ENCODE results near the gene CRELD2.

CRELD2 gene

GRCh38 chr22:49913446-49913845 lies 5.0 kb upstream of the CRELD2 start:
- DNase-seq, result no peak

- DNase-seq, result no peak
Observed at GRCh38 chr22:49914256-49914655, 4.2 kb upstream of the CRELD2 start.

GRCh38 chr22:49915610-49916009 lies 2.8 kb upstream of the CRELD2 start:
- DNase-seq, result no peak

GRCh38 chr22:49916831-49917230 lies 1.6 kb upstream of the CRELD2 start:
- no peak for DNase-seq

- DNase-seq, result no peak
Observed at GRCh38 chr22:49918911-49919881, 762 bp downstream of the CRELD2 start.

- DNase-seq, result no peak
Observed at GRCh38 chr22:49920859-49921258, 2.4 kb downstream of the CRELD2 start.

GRCh38 chr22:49921508-49922278 lies 3.3 kb downstream of the CRELD2 start:
- DNase-seq, result no peak

GRCh38 chr22:49922484-49922883 lies 4.0 kb downstream of the CRELD2 start:
- DNase-seq, result no peak

- DNase-seq, result no peak
Observed at GRCh38 chr22:49922926-49923325, 4.5 kb downstream of the CRELD2 start.

GRCh38 chr22:49923445-49923844 lies 5.0 kb downstream of the CRELD2 start:
- DNase-seq, result no peak

GRCh38 chr22:49924113-49924833 lies 5.8 kb downstream of the CRELD2 start:
- DNase-seq, result no peak

- DNase-seq, result no peak
Observed at GRCh38 chr22:49925525-49926128, 7.2 kb downstream of the CRELD2 start.

- DNase-seq, result no peak
Observed at GRCh38 chr22:49926916-49927315, 8.5 kb downstream of the CRELD2 start.

- no peak for DNase-seq
Observed at GRCh38 chr22:49927483-49928184, 9.2 kb downstream of the CRELD2 start.

- no peak for DNase-seq
Observed at GRCh38 chr22:49928185-49928495, 9.7 kb downstream of the CRELD2 start.

- DNase-seq, result no peak
Observed at GRCh38 chr22:49928555-49929210, 10.2 kb downstream of the CRELD2 start.

- no peak for DNase-seq
Observed at GRCh38 chr22:49929211-49929979, 11.0 kb downstream of the CRELD2 start.

GRCh38 chr22:49929994-49930575 lies 11.7 kb downstream of the CRELD2 start:
- no peak for DNase-seq

- peak; percentile 13 for DNase-seq
Observed at GRCh38 chr22:49930596-49931412, 12.4 kb downstream of the CRELD2 start.
